WTC11 (cell line): ENCODE results near the gene KRT37. TPM values are rescaled to one million over a fixed set of nuclear protein-coding genes. Genes with fewer than 3 reads are reported as not detected.
A peak's percentile ranks its signal among the peaks of the same experiment; 100 is the strongest.

ENCODE experiments used
- ATAC-seq: fragments of 200-7000 bp; cut with Tn5 transposase; 2 replicates; pipeline ENCODE4 v1.10.0; 2021; ENCODE audit warnings: mild to moderate bottlenecking, moderate library complexity
- CTCF ChIA-PET: fragments of 300-600 bp; sonication (Branson Sonifier 250); formaldehyde crosslinking; loops from one replicate; lab custom pipeline; 2021; ENCODE audit warnings: antibody characterized with exemption; lab: Charles Lee
- POLR2A ChIA-PET: fragments of 350-600 bp; sonication (Branson Sonifier 250); formaldehyde crosslinking; loops from one replicate; lab custom pipeline; 2021; ENCODE audit warnings: antibody characterized with exemption; lab: Charles Lee
- DNase-seq: peaks from one replicate; pipeline ENCODE4 v3.0.0; 2021; ENCODE audit warnings: low spot score
- H3K27ac Mint-ChIP-seq: 2 replicates; pipeline ENCODE4 v1.8.0; 2021; ENCODE audit warnings: mixed read lengths
- H3K27me3 Mint-ChIP-seq: 2 replicates; pipeline ENCODE4 v1.8.0; 2021; ENCODE audit warnings: low read depth, mild to moderate bottlenecking, moderate library complexity, mixed read lengths
- H3K36me3 Mint-ChIP-seq: 2 replicates; pipeline ENCODE4 v1.8.0; 2021; ENCODE audit warnings: mixed read lengths
- H3K4me1 Mint-ChIP-seq: 2 replicates; pipeline ENCODE4 v1.8.0; 2022; ENCODE audit warnings: mixed read lengths
- H3K4me3 Mint-ChIP-seq: 2 replicates; pipeline ENCODE4 v1.8.0; 2021; ENCODE audit warnings: mild to moderate bottlenecking, moderate library complexity, mixed read lengths
- H3K9me3 Mint-ChIP-seq: 2 replicates; pipeline ENCODE4 v1.8.0; 2021; ENCODE audit warnings: mixed read lengths
- FOXJ3 ChIP-seq: sonication (generic); formaldehyde crosslinking; IDR thresholded peaks from 2 replicates; pipeline ENCODE4 v1.9.0; 2021; ENCODE audit warnings: missing genetic modification reagents, mild to moderate bottlenecking, borderline replicate concordance
- FOXP1 ChIP-seq: sonication (generic); formaldehyde crosslinking; IDR thresholded peaks from 2 replicates; pipeline ENCODE4 v1.8.0; 2022; ENCODE audit warnings: missing genetic modification reagents, mild to moderate bottlenecking, moderate library complexity, borderline replicate concordance
- JUN ChIP-seq: sonication (generic); formaldehyde crosslinking; IDR thresholded peaks from 2 replicates; pipeline ENCODE4 v1.8.0; 2023; ENCODE audit warnings: mild to moderate bottlenecking, missing genetic modification reagents
- NR2C2 ChIP-seq: sonication (generic); formaldehyde crosslinking; IDR thresholded peaks from 2 replicates; pipeline ENCODE4 v1.8.0; 2022; ENCODE audit warnings: mild to moderate bottlenecking, missing genetic modification reagents
- SMAD4 ChIP-seq: sonication (generic); formaldehyde crosslinking; IDR thresholded peaks from 2 replicates; pipeline ENCODE4 v1.8.0; 2022; ENCODE audit warnings: mild to moderate bottlenecking, missing genetic modification reagents
- SOX15 ChIP-seq: fragments of 250-450 bp; sonication (Bioruptor Pico); IDR thresholded peaks from 2 replicates; pipeline ENCODE4 v1.9.0; 2021; ENCODE audit warnings: mild to moderate bottlenecking
- SP1 ChIP-seq: sonication (generic); formaldehyde crosslinking; conservative IDR thresholded peaks from 2 replicates; pipeline ENCODE4 v1.8.1; 2022; ENCODE audit warnings: missing genetic modification reagents
- TCF7 ChIP-seq: sonication (generic); formaldehyde crosslinking; IDR thresholded peaks from 2 replicates; pipeline ENCODE4 v1.8.0; 2022; ENCODE audit warnings: mild to moderate bottlenecking, low read depth, missing genetic modification reagents, moderate library complexity
- ZNF138 ChIP-seq: sonication (generic); formaldehyde crosslinking; conservative IDR thresholded peaks from 2 replicates; pipeline ENCODE4 v1.8.1; 2022; ENCODE audit warnings: mild to moderate bottlenecking, moderate library complexity, missing genetic modification reagents
- ZNF671 ChIP-seq: fragments of 250-450 bp; sonication (Bioruptor Pico); IDR thresholded peaks from 2 replicates; pipeline ENCODE4 v1.8.0; 2021; ENCODE audit warnings: mild to moderate bottlenecking
- total RNA-seq: library from RNA; stranded (reverse); gene quantifications from 3 replicates; pipeline ENCODE4 v1.2.3, GENCODE V29; 2021
- TF ChIP-seq, protein P1 (sequence below): fragments of 250-450 bp; sonication (Bioruptor Pico); IDR thresholded peaks from 2 replicates; pipeline ENCODE4 v1.8.0; 2021; ENCODE audit warnings: mild to moderate bottlenecking
- TF ChIP-seq, protein P2 (sequence below): fragments of 250-450 bp; sonication (Bioruptor Pico); IDR thresholded peaks from 2 replicates; pipeline ENCODE4 v1.9.0; 2021; ENCODE audit warnings: mild to moderate bottlenecking, borderline replicate concordance
- TF ChIP-seq, protein P3 (sequence below): sonication (generic); formaldehyde crosslinking; IDR thresholded peaks from 2 replicates; pipeline ENCODE4 v1.8.0; 2022; ENCODE audit warnings: missing genetic modification reagents
- TF ChIP-seq, protein P4 (sequence below): fragments of 250-450 bp; sonication (Bioruptor Pico); conservative IDR thresholded peaks from 2 replicates; pipeline ENCODE4 v1.9.0; 2021; ENCODE audit warnings: mild to moderate bottlenecking
- TF ChIP-seq, protein P5 (sequence below): sonication (generic); formaldehyde crosslinking; IDR thresholded peaks from 2 replicates; pipeline ENCODE4 v1.8.1; 2023; ENCODE audit warnings: mild to moderate bottlenecking, missing genetic modification reagents, moderate library complexity
- TF ChIP-seq, protein P6 (sequence below): sonication (generic); formaldehyde crosslinking; IDR thresholded peaks from 2 replicates; pipeline ENCODE4 v1.8.0; 2022; ENCODE audit warnings: mild to moderate bottlenecking, missing genetic modification reagents

The KRT37 gene
- total RNA-seq, 1 experiment from 2014 or later = not detected

DNA sequence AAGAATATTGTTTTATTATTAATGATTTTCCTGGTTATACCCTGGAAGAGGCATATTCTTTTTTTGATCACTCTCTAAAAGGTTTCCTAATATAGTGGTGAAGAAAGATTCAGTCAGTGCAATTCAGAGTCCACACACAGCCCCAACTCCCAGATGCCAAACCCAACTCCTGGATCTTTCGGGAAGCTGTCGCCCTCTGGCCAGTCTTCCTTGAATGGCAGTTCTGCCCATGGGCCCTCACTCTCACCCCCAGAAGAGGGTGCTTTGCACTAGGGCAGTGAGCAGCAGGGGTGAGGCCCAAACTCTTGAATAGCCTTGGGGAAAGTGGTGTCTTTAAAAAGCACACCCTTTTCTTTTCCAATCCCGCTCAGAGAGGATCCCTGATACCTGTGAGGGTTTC, 31.8 kb upstream of the KRT37 start:
- CTCF ChIA-PET = interaction anchor here (1.1 to 2.4 kb wide), 2 partner anchors 93 to 134 kb away, joined by 3 to 17 read pairs; no protein-coding TSS in a partner anchor
- Mint-ChIP-seq H3K27ac (no peak overlapping the region), H3K4me1 (no peaks in the 10 kb centered on the region), H3K27me3 (peaks cover 7% of the 10 kb centered on the region), H3K4me3 (no peak overlapping the region), H3K36me3 (peaks cover 12% of the 10 kb centered on the region), H3K9me3 (peaks cover 22% of the 10 kb centered on the region)
- TF ChIP-seq, protein P1, sequence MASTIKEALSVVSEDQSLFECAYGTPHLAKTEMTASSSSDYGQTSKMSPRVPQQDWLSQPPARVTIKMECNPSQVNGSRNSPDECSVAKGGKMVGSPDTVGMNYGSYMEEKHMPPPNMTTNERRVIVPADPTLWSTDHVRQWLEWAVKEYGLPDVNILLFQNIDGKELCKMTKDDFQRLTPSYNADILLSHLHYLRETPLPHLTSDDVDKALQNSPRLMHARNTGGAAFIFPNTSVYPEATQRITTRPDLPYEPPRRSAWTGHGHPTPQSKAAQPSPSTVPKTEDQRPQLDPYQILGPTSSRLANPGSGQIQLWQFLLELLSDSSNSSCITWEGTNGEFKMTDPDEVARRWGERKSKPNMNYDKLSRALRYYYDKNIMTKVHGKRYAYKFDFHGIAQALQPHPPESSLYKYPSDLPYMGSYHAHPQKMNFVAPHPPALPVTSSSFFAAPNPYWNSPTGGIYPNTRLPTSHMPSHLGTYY (CRISPR knock-in tag) = no peak
- no peak for TF ChIP-seq TCF7 (CRISPR knock-in tag)
- peak; percentile 35 for DNase-seq
- POLR2A ChIA-PET = no interaction called here
- ATAC-seq = peak; percentile 73

DNA sequence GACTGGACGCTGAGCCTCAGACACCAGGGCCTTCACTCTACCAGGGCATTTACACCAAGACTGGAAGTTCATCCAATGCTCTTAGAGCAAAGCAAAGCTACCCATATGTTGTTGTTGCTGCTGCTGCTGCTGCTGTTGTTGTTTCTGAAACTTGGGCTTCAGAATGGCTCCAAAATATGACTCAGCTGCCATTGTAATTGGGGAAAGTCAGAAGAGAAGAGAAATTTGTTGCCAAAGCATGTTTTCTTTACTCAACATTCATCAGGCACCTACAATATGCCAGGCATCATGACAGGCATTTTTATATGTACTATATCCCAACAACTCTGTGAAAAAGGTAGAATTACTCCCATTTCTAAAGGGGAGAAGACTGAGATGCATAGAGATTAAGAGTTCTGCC, 30.9 kb upstream of the KRT37 start:
- H3K27ac Mint-ChIP-seq = no peak overlapping the region
- ATAC-seq = no peak
- no peaks in the 10 kb centered on the region for H3K4me1 Mint-ChIP-seq
- ChIA-PET POLR2A (no interaction called here), CTCF (interaction anchor here (1.1 to 1.6 kb wide), 4 partner anchors 31 to 208 kb away, joined by 4 to 7 read pairs (median 6); no protein-coding TSS in a partner anchor)
- TF ChIP-seq FOXP1 (CRISPR knock-in tag) (no peak), ZNF671 (CRISPR knock-in tag) (no peak)
- TF ChIP-seq, protein P2, sequence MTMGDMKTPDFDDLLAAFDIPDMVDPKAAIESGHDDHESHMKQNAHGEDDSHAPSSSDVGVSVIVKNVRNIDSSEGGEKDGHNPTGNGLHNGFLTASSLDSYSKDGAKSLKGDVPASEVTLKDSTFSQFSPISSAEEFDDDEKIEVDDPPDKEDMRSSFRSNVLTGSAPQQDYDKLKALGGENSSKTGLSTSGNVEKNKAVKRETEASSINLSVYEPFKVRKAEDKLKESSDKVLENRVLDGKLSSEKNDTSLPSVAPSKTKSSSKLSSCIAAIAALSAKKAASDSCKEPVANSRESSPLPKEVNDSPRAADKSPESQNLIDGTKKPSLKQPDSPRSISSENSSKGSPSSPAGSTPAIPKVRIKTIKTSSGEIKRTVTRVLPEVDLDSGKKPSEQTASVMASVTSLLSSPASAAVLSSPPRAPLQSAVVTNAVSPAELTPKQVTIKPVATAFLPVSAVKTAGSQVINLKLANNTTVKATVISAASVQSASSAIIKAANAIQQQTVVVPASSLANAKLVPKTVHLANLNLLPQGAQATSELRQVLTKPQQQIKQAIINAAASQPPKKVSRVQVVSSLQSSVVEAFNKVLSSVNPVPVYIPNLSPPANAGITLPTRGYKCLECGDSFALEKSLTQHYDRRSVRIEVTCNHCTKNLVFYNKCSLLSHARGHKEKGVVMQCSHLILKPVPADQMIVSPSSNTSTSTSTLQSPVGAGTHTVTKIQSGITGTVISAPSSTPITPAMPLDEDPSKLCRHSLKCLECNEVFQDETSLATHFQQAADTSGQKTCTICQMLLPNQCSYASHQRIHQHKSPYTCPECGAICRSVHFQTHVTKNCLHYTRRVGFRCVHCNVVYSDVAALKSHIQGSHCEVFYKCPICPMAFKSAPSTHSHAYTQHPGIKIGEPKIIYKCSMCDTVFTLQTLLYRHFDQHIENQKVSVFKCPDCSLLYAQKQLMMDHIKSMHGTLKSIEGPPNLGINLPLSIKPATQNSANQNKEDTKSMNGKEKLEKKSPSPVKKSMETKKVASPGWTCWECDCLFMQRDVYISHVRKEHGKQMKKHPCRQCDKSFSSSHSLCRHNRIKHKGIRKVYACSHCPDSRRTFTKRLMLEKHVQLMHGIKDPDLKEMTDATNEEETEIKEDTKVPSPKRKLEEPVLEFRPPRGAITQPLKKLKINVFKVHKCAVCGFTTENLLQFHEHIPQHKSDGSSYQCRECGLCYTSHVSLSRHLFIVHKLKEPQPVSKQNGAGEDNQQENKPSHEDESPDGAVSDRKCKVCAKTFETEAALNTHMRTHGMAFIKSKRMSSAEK (CRISPR knock-in tag) = no peak
- TF ChIP-seq, protein P3, sequence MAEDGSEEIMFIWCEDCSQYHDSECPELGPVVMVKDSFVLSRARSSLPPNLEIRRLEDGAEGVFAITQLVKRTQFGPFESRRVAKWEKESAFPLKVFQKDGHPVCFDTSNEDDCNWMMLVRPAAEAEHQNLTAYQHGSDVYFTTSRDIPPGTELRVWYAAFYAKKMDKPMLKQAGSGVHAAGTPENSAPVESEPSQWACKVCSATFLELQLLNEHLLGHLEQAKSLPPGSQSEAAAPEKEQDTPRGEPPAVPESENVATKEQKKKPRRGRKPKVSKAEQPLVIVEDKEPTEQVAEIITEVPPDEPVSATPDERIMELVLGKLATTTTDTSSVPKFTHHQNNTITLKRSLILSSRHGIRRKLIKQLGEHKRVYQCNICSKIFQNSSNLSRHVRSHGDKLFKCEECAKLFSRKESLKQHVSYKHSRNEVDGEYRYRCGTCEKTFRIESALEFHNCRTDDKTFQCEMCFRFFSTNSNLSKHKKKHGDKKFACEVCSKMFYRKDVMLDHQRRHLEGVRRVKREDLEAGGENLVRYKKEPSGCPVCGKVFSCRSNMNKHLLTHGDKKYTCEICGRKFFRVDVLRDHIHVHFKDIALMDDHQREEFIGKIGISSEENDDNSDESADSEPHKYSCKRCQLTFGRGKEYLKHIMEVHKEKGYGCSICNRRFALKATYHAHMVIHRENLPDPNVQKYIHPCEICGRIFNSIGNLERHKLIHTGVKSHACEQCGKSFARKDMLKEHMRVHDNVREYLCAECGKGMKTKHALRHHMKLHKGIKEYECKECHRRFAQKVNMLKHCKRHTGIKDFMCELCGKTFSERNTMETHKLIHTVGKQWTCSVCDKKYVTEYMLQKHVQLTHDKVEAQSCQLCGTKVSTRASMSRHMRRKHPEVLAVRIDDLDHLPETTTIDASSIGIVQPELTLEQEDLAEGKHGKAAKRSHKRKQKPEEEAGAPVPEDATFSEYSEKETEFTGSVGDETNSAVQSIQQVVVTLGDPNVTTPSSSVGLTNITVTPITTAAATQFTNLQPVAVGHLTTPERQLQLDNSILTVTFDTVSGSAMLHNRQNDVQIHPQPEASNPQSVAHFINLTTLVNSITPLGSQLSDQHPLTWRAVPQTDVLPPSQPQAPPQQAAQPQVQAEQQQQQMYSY (CRISPR knock-in tag) = no peak
- DNase-seq = no peak
- no peak overlapping the region for H3K4me3 Mint-ChIP-seq
- peaks cover 10% of the 10 kb centered on the region for H3K27me3 Mint-ChIP-seq
- peaks cover 32% of the 10 kb centered on the region for H3K9me3 Mint-ChIP-seq
- peaks cover 15% of the 10 kb centered on the region for H3K36me3 Mint-ChIP-seq

DNA sequence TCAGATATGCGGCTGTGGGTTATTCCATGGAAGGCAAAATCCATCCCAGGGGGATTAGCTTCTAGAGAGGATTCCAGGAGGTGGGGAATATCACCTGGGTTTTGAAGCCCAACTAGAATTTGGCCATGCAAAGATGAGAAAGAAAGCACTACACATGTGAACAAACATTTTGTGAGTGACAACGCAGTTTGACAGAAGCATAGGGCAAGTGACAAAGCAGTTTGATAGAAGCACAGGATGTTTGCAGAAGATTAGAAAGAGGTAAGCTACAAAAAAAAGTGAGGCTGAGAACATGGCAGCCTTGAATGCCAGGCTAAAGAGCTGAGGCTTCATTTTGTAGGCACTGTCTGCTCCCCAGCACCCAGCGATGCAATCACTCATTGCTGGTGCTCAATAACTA, 28.7 kb upstream of the KRT37 start:
- H3K36me3 Mint-ChIP-seq = peaks cover 15% of the 10 kb centered on the region
- peaks cover 37% of the 10 kb centered on the region for H3K9me3 Mint-ChIP-seq
- no peak overlapping the region for H3K27ac Mint-ChIP-seq
- ATAC-seq = no peak
- CTCF ChIA-PET = interaction anchor here (1.2 kb wide), 1 partner anchor 47 kb away, joined by 4 read pairs; no protein-coding TSS in a partner anchor
- peaks cover 10% of the 10 kb centered on the region for H3K27me3 Mint-ChIP-seq
- DNase-seq = no peak
- no peak overlapping the region for H3K4me3 Mint-ChIP-seq
- POLR2A ChIA-PET = no interaction called here
- no peaks in the 10 kb centered on the region for H3K4me1 Mint-ChIP-seq
- no peak for TF ChIP-seq FOXJ3 (CRISPR knock-in tag)
- TF ChIP-seq, protein P4, sequence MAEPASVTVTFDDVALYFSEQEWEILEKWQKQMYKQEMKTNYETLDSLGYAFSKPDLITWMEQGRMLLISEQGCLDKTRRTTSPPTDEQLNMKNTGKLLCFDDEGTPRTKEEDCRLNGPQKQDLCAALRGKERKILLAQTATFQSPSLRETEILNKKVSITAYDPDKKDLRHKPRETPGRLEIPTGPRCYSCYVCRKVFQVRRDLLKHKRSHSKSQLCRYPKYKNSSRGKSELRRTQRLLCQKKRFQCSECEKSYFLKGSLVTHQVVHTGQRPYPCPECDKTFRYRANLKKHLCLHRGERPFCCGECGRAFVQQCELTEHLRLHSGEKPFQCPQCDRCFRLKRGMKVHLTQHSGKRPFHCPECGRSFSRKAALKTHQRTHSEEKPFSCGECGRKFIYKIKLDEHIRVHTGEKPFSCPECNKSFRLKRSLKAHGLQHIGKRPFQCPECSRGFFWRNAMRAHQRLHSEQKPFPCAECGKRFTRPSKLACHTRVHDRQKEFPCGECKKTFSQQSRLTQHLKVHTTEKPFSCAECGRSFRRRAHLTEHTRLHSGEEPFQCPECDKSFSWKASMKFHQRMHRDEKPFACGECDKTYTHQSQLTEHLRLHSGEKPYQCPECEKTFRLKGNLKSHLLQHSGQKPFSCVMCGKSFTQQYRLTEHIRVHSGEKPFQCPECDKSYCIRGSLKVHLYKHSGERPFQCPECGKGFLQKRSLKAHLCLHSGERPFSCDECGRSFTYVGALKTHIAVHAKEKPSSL (CRISPR knock-in tag) = no peak
- no peak for TF ChIP-seq JUN (CRISPR knock-in tag)
- TF ChIP-seq, protein P5, sequence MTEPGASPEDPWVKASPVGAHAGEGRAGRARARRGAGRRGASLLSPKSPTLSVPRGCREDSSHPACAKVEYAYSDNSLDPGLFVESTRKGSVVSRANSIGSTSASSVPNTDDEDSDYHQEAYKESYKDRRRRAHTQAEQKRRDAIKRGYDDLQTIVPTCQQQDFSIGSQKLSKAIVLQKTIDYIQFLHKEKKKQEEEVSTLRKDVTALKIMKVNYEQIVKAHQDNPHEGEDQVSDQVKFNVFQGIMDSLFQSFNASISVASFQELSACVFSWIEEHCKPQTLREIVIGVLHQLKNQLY (CRISPR knock-in tag) = no peak
- no peak for TF ChIP-seq NR2C2
- TF ChIP-seq SOX15 (CRISPR knock-in tag) = no peak
- TF ChIP-seq ZNF138 (CRISPR knock-in tag) = no peak
- TF ChIP-seq, protein P6, sequence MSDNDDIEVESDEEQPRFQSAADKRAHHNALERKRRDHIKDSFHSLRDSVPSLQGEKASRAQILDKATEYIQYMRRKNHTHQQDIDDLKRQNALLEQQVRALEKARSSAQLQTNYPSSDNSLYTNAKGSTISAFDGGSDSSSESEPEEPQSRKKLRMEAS (CRISPR knock-in tag) = no peak
- no peak for TF ChIP-seq TCF7 (CRISPR knock-in tag)
- no peak for TF ChIP-seq SP1 (CRISPR knock-in tag)
- TF ChIP-seq SMAD4 (CRISPR knock-in tag) = no peak
